Lung (tissue), 12 donors: Measurements from ENCODE around the gene PEX5L. TPM values are rescaled to one million over a fixed set of nuclear protein-coding genes. Genes with fewer than 3 reads are reported as not detected.

Source experiments
- ATAC-seq: fragments of 200-7000 bp; cut with Tn5 transposase; one replicate; pipeline ENCODE4 v1.9.1; 2020; ENCODE audit warnings: moderate number of reproducible peaks; ENCODE audit not compliant: insufficient read depth, low FRiP score
- DNase-seq, 3 donors: peaks; one replicate each; pipeline ENCODE4 v3.0.0-alpha.2; 2013 to 2017
- H3K27ac ChIP-seq, 2 donors: one replicate each; pipeline ENCODE4 v1.5.1; 2013; ENCODE audit warnings: mild to moderate bottlenecking in 2 of 2, moderate library complexity in 2 of 2, control low read depth in 1 of 2, inconsistent platforms in 1 of 2, low read depth in 1 of 2, low read length in 1 of 2
- H3K27me3 ChIP-seq, 3 donors: one replicate each; pipeline ENCODE4 v1.5.1; 2013; ENCODE audit warnings: low read length in 2 of 3; ENCODE audit not compliant: control insufficient read depth in 3 of 3, insufficient read depth in 3 of 3
- H3K36me3 ChIP-seq, 4 donors: one replicate each; pipeline ENCODE4 v1.5.1; 2013; ENCODE audit warnings: low read length in 4 of 4, mild to moderate bottlenecking in 1 of 4, moderate library complexity in 1 of 4; ENCODE audit not compliant: control insufficient read depth in 4 of 4, insufficient read depth in 4 of 4
- H3K4me1 ChIP-seq, 5 donors: one replicate each; pipeline ENCODE4 v1.5.1; 2013; ENCODE audit warnings: low read length in 5 of 5, mild to moderate bottlenecking in 2 of 5, moderate library complexity in 1 of 5; ENCODE audit not compliant: control insufficient read depth in 5 of 5, insufficient read depth in 5 of 5
- H3K4me3 ChIP-seq: one replicate; pipeline ENCODE4 v1.5.1; 2013; ENCODE audit warnings: mild to moderate bottlenecking, control low read depth, moderate library complexity
- H3K9ac ChIP-seq, 2 donors: one replicate each; pipeline ENCODE4 v1.5.1; 2013; ENCODE audit warnings: low read length in 2 of 2, control low read depth in 1 of 2; ENCODE audit not compliant: insufficient read depth in 1 of 2
- H3K9me3 ChIP-seq, 4 donors: one replicate each; pipeline ENCODE4 v1.5.1; 2013; ENCODE audit warnings: low read length in 3 of 4, mild to moderate bottlenecking in 1 of 4, moderate library complexity in 1 of 4; ENCODE audit not compliant: control insufficient read depth in 4 of 4, insufficient read depth in 3 of 4
- WGBS, 2 donors: extraction: QIAGEN DNeasy Blood & Tissue Kit; methylation state at CpG; one replicate each; pipeline ENCODE4 v1.1.7; 2013; 5-methylcytosine and 5-hydroxymethylcytosine counted together
- polyA plus RNA-seq, 2 donors: library from polyadenylated mRNA; stranded (reverse); fragments of 200-250 nt; gene quantifications; one replicate each; pipeline ENCODE4 v1.2.1, GENCODE V29; 2013
- total RNA-seq, 2 donors: library from RNA; depleted of rRNA in 1 of 2; stranded (reverse); fragments of >200 nt in 1 of 2; gene quantifications; one replicate each; pipeline ENCODE4 v1.2.1, GENCODE V29; 2014 to 2021
- TF ChIP-seq, protein P1 (sequence below): IDR thresholded peaks from 2 replicates; pipeline ENCODE4 v1.5.1; 2012; ENCODE audit warnings: mild to moderate bottlenecking; ENCODE audit errors: control extremely low read depth, extremely low read depth
- donor health status: control.
- donor health status: control.
- donor health status: Bipolar disorder and iron deficiency.
- donor health status: healthy.
- donor health status: DM: yes; HTN: yes; CAD: no.

The PEX5L gene
- total and polyA plus RNA-seq, 4 donors = 0.02 to 0.80 (median 0.09) TPM

DNA sequence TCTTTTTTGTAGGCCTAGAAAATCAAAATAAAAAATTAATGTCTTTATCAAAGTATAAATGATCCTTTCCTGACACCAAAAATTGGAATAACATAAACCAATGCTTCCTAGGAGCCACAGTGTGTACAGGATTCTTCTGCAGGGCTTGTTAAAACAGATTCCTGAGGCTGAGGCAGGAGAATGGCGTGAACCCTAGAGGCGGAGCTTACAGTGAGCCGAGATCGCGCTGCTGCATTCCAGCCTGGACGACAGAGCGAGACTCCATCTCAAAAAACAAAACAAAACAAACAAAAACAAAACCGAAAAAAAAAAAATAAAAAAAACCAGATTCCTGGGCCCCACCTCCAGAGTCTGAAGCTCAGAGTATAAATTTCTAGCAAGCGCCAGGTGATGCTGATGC, 78.0 kb downstream of the PEX5L start:
- H3K9me3 ChIP-seq = no peaks in the 10 kb centered on the region
- TF ChIP-seq, protein P1, sequence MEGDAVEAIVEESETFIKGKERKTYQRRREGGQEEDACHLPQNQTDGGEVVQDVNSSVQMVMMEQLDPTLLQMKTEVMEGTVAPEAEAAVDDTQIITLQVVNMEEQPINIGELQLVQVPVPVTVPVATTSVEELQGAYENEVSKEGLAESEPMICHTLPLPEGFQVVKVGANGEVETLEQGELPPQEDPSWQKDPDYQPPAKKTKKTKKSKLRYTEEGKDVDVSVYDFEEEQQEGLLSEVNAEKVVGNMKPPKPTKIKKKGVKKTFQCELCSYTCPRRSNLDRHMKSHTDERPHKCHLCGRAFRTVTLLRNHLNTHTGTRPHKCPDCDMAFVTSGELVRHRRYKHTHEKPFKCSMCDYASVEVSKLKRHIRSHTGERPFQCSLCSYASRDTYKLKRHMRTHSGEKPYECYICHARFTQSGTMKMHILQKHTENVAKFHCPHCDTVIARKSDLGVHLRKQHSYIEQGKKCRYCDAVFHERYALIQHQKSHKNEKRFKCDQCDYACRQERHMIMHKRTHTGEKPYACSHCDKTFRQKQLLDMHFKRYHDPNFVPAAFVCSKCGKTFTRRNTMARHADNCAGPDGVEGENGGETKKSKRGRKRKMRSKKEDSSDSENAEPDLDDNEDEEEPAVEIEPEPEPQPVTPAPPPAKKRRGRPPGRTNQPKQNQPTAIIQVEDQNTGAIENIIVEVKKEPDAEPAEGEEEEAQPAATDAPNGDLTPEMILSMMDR = no peak
- H3K4me3 ChIP-seq = no peak overlapping the region
- ATAC-seq (no peak), DNase-seq (no peak)
- no peaks in the 10 kb centered on the region for H3K4me1 ChIP-seq
- no peaks in the 10 kb centered on the region for H3K36me3 ChIP-seq
- H3K27me3 ChIP-seq = no peaks in the 10 kb centered on the region
- 90 to 94% methylated on average over 8 to 9 of the region's 9 CpGs for WGBS, 2 donors
- H3K9ac ChIP-seq = no peak overlapping the region
- no peak overlapping the region for H3K27ac ChIP-seq

DNA sequence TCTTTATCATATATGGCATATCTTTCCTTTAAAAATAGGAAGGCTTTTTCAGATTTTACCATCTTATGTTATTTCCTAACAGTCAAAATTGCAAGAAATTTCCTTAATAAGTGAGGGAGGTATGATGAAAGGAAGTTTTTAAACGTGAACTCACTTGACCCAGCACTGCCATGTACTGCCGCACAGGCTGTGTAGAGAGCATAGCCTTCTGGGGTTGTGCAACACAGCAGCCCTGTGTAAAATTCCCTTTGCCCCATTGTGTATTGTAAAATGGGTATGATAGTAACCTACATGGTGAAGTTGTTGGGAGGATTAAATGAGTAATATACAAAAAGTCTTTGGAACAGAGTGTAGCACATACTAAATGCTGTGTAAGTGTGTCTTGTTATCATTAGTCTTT, 78.6 kb downstream of the PEX5L start:
- DNase-seq (no peak), ATAC-seq (no peak)
- WGBS, 2 donors = 21 to 42% methylated on average over 2 of the region's 2 CpGs
- no peaks in the 10 kb centered on the region for H3K9me3 ChIP-seq
- H3K27me3 ChIP-seq = no peaks in the 10 kb centered on the region
- TF ChIP-seq, protein P1 = no peak
- H3K27ac ChIP-seq = no peak overlapping the region
- H3K9ac ChIP-seq = no peak overlapping the region
- H3K4me1 ChIP-seq = no peaks in the 10 kb centered on the region
- no peaks in the 10 kb centered on the region for H3K36me3 ChIP-seq
- no peak overlapping the region for H3K4me3 ChIP-seq

DNA sequence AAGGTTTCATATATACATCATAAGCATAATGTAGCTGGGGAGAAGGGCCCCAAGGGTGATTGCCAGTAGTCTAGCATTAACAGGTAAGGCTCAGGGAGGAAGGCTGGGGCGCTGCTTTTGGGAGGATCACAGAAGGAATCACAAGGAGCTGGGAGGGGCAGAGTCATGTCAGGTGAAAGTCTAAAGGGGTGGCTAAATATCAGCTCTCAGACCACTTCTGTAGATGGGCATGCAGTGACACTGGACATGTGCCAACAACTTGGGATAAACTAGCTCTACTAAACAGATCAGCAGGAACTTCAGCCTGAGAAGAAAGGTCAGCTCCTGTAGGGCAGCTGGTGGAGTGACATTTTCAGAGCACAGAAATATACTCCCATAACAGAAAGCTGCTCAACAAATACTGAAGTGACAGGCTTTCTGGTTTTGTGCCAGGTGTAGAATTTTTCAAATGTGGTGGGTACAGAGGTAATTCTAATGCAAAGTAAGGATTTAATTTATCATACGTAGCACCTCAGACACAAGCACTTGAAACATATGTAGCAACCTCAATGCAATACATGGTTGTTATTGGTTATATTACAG, 79.4 kb downstream of the PEX5L start:
- ATAC-seq (no peak), DNase-seq (peak in 1 of 3 donors; percentile 2)
- no peaks in the 10 kb centered on the region for H3K36me3 ChIP-seq
- TF ChIP-seq, protein P1 = no peak
- H3K4me3 ChIP-seq = no peak overlapping the region
- no peak overlapping the region for H3K9ac ChIP-seq
- no peaks in the 10 kb centered on the region for H3K4me1 ChIP-seq
- 22 to 33% methylated on average over 2 of the region's 2 CpGs for WGBS, 2 donors
- H3K27me3 ChIP-seq = no peaks in the 10 kb centered on the region
- no peak overlapping the region for H3K27ac ChIP-seq
- no peaks in the 10 kb centered on the region for H3K9me3 ChIP-seq

DNA sequence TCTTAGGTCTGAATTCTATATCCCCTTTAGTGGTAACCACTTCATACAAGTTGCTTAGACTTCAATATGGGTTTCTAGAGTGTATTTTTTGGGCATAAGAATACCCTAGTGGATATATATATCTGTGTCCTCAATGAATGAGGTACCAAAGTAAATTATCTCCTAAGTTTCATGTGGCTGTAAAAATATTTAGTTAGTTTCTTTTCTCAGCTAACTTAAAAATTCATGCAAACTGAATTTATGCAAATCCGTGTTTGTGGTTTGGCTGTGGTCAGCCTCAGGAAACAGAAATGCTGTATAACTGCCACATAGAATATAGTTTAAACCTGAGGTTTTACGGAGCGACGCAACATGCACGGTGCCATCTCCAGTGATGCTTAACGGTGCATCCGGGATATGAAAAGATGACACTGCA, 80.3 kb downstream of the PEX5L start:
- WGBS, 2 donors = 31 to 66% methylated on average over 7 of the region's 7 CpGs
- H3K4me3 ChIP-seq = no peak overlapping the region
- no peak overlapping the region for H3K9ac ChIP-seq
- H3K27ac ChIP-seq = no peak overlapping the region
- TF ChIP-seq, protein P1 = no peak
- no peak for DNase-seq
- ATAC-seq = no peak
- no peaks in the 10 kb centered on the region for H3K27me3 ChIP-seq
- H3K36me3 ChIP-seq = no peaks in the 10 kb centered on the region
- no peaks in the 10 kb centered on the region for H3K4me1 ChIP-seq
- H3K9me3 ChIP-seq = no peaks in the 10 kb centered on the region
